ENCODE results near the gene SNCAIP. TPM values are rescaled to one million over a fixed set of nuclear protein-coding genes. Genes with fewer than 3 reads are reported as not detected.

The SNCAIP gene
- total RNA-seq, 4 donors from 2014 or later = 0.57 to 12.4 (median 1.7) TPM

- Histone ChIP-seq H3K4me3 (no peak overlapping the region), H3K4me1 (no peaks in the 10 kb centered on the region), H3K36me3 (no peaks in the 10 kb centered on the region), H3K9me3 (no peaks in the 10 kb centered on the region), H3K27me3 (no peaks in the 10 kb centered on the region), H3K27ac (no peak overlapping the region)
- DNase-seq = no peak
- TF ChIP-seq CTCF (IDR thresholded peaks at IDR 0.05) = no peak
- no peak for TF ChIP-seq POLR2A (IDR thresholded peaks at IDR 0.05)
Measured at GRCh38 chr5:122356855-122357254, 44.8 kb downstream of the SNCAIP start.

- TF ChIP-seq POLR2A (IDR thresholded peaks at IDR 0.05) (no peak), CTCF (IDR thresholded peaks at IDR 0.05) (no peak)
- Histone ChIP-seq H3K4me3 (no peak overlapping the region), H3K4me1 (no peaks in the 10 kb centered on the region), H3K27me3 (no peaks in the 10 kb centered on the region), H3K9me3 (no peaks in the 10 kb centered on the region), H3K36me3 (no peaks in the 10 kb centered on the region), H3K27ac (no peak overlapping the region)
- DNase-seq = no peak
Measured at GRCh38 chr5:122358372-122358979, 46.4 kb downstream of the SNCAIP start.

DNA sequence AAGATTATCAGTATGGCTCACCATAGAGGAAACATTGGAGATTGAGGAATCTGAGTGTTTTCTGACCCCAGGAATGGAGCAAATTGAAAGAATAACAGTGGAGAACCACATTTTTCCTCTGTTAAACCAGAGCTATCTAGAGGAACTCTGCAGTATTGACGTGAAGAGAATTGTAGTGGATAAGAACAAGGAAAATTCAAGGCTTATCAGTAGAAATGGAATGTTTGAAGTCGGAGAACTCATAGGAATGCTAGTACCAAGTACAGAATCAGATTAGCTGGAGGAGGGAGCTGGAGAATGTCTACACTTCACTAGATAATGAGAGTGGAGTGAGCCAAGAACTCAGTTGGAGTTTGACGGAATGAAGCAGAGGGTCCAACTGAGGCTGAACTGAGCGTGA lies 50.3 kb downstream of the SNCAIP start:
- DNase-seq = no peak
- Histone ChIP-seq H3K9me3 (no peaks in the 10 kb centered on the region), H3K27ac (no peak overlapping the region), H3K4me3 (no peak overlapping the region), H3K27me3 (no peaks in the 10 kb centered on the region), H3K4me1 (no peaks in the 10 kb centered on the region), H3K36me3 (no peaks in the 10 kb centered on the region)
- no peak for TF ChIP-seq POLR2A (IDR thresholded peaks at IDR 0.05)
- no peak for TF ChIP-seq CTCF (IDR thresholded peaks at IDR 0.05)

- H3K27ac ChIP-seq = no peak overlapping the region
- no peak overlapping the region for H3K4me3 ChIP-seq
- no peaks in the 10 kb centered on the region for H3K27me3 ChIP-seq
- DNase-seq = no peak
- no peaks in the 10 kb centered on the region for H3K9me3 ChIP-seq
- TF ChIP-seq CTCF (IDR thresholded peaks at IDR 0.05) (no peak), POLR2A (IDR thresholded peaks at IDR 0.05) (no peak)
- H3K36me3 ChIP-seq = no peaks in the 10 kb centered on the region
- no peaks in the 10 kb centered on the region for H3K4me1 ChIP-seq
Measured at GRCh38 chr5:122363623-122364022, 51.6 kb downstream of the SNCAIP start.

DNA sequence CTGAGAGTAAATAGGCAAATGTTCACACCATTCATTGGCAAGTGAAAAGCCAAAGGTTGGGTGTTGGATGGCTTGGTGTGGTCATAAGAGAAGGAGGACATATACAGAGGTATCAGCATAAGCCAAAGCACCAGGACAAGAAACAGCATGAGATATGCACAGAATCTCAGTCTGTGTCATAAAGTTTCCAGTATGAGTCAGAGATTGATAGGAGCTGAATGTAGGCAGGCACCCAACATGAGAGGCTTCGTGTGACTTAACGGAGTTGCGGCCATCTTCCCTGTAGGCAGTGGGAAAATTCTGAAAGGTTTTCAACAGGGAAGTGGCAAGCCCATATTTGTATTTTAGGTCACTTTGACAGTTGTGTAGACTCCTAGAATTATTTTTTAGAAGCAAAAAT lies 54.5 kb downstream of the SNCAIP start:
- H3K36me3 ChIP-seq = no peaks in the 10 kb centered on the region
- H3K27ac ChIP-seq = no peak overlapping the region
- DNase-seq = no peak
- no peaks in the 10 kb centered on the region for H3K4me1 ChIP-seq
- H3K9me3 ChIP-seq = no peaks in the 10 kb centered on the region
- TF ChIP-seq CTCF (IDR thresholded peaks at IDR 0.05) (no peak), POLR2A (IDR thresholded peaks at IDR 0.05) (no peak)
- H3K4me3 ChIP-seq = no peak overlapping the region
- no peaks in the 10 kb centered on the region for H3K27me3 ChIP-seq

DNA sequence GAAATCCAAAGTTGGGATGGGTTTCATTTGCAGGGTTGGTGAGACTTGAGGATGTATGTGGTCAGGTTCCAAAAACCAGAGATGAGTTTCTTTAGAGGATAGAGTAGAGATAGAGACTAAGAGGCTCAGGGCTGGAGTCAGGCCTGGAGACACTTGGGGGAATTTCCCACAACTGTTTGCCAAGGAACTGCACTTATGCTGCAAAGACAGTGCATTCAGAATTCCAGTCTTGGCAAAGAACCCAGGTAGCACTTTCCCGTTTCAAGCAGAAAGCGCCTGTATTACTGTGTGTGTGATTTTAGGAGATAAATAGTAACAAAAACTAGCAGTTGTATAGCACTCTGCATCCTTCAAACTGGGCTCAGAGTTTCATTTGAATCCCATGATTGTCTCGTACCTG lies 55.4 kb downstream of the SNCAIP start:
- Histone ChIP-seq H3K4me3 (no peak overlapping the region), H3K27ac (no peak overlapping the region), H3K36me3 (no peaks in the 10 kb centered on the region), H3K9me3 (no peaks in the 10 kb centered on the region), H3K27me3 (no peaks in the 10 kb centered on the region), H3K4me1 (no peaks in the 10 kb centered on the region)
- TF ChIP-seq POLR2A (IDR thresholded peaks at IDR 0.05) = no peak
- TF ChIP-seq CTCF (IDR thresholded peaks at IDR 0.05) = no peak
- DNase-seq = no peak
